Ovary (tissue), 9 donors: ENCODE measurements around the gene UGDH. TPM values are rescaled to one million over a fixed set of nuclear protein-coding genes. Genes with fewer than 3 reads are reported as not detected.
A peak's percentile ranks its signal among the peaks of the same experiment; 100 is the strongest.

Experiments used
- DNase-seq, 5 donors: peaks; one replicate each; pipeline ENCODE4 v3.0.0-alpha.2; 2019 to 2020
- H3K27ac ChIP-seq, 2 donors: fragments of 200-600 bp; one replicate each; pipeline versions ENCODE4 v1.5.1 to v1.8.0; 2019 to 2022
- H3K27me3 ChIP-seq: fragments of 200-600 bp; one replicate; pipeline ENCODE4 v1.8.0; 2022
- H3K36me3 ChIP-seq: fragments of 200-600 bp; sonication (generic); one replicate; pipeline ENCODE4 v1.5.1; 2019
- H3K4me1 ChIP-seq: one replicate; pipeline ENCODE4 v1.8.1; 2013; ENCODE audit warnings: mild to moderate bottlenecking, moderate library complexity; ENCODE audit not compliant: insufficient read depth
- H3K4me3 ChIP-seq: fragments of 200-600 bp; sonication (generic); one replicate; pipeline ENCODE4 v1.5.1; 2017
- H3K9me3 ChIP-seq, 2 donors: fragments of 200-600 bp in 1 of 2; sonication (generic) in 1 of 2; one replicate each; pipeline versions ENCODE4 v1.5.1 to v1.8.1; 2013 to 2019; ENCODE audit warnings: mild to moderate bottlenecking in 1 of 2, moderate library complexity in 1 of 2
- EP300 ChIP-seq: sonication (generic); formaldehyde crosslinking; IDR thresholded peaks from one replicate; pipeline ENCODE4 v1.6.1; 2017; ENCODE audit warnings: antibody characterized with exemption
- POLR2A ChIP-seq: fragments of 450-650 bp; IDR thresholded peaks from one replicate; pipeline ENCODE4 v1.6.1; 2017; ENCODE audit warnings: antibody characterized with exemption, mild to moderate bottlenecking, moderate library complexity
- WGBS, 3 donors: extraction: QIAGEN DNeasy Blood & Tissue Kit in 1 of 3; methylation state at CpG; one replicate each; pipeline versions ENCODE4 v1.1.5 to v1.1.7; 2013 to 2017; 5-methylcytosine and 5-hydroxymethylcytosine counted together
- intact Hi-C, 4 donors: fragments of 100-400 bp; cut with DNase I; formaldehyde crosslinking; loops; one replicate each; pipeline versions ENCODE4 v1.11.0 to v1.15.1; 2022 to 2023
- polyA plus RNA-seq, 2 donors: library from polyadenylated mRNA; stranded (reverse); fragments of 200-250 nt in 1 of 2; fragments of 350-450 nt in 1 of 2; fragmentation: Illumina TruSeq in 1 of 2; extraction: RNeasy Lipid Tissue Mini Kit (QIAGEN cat#74804) in 1 of 2; gene quantifications; one replicate each; pipeline ENCODE4 v1.2.3, GENCODE V29; 2013 to 2014
- total RNA-seq, 7 donors: library from RNA; depleted of rRNA in 2 of 7; stranded (reverse); fragments of >200 nt in 2 of 7; fragmentation: NEBNext Ultra II Directional in 3 of 7; extraction: Animal tissue kit (Norgen Biotek cat#: 25700) in 3 of 7; gene quantifications; one replicate each; pipeline versions ENCODE4 v1.1.0 to v1.2.4, GENCODE V29; 2016 to 2023
- TF ChIP-seq, protein P1 (sequence below), 3 donors: fragments of 450-650 bp in 2 of 3; fragments of 200-600 bp in 1 of 3; IDR thresholded peaks; one replicate each; pipeline versions ENCODE4 v1.5.1 to v1.8.0; 2016 to 2022; ENCODE audit warnings: antibody characterized with exemption in 3 of 3, mild to moderate bottlenecking in 1 of 3
- donor health status: DM: no; HTN: no; CAD: no; lungs with moderate emphysema.
- donor health status: DM: no; HTN: no; CAD: no.
- donor health status: Bipolar disorder and iron deficiency.
- donor health status: DM: yes; HTN: yes; CAD: no.
- donor health status: DM: no; HTN: no; CAD: no.
- donor health status: DM: yes; HTN: yes; CAD: no.

The UGDH gene
- total and polyA plus RNA-seq, 9 donors, result 18.3 to 106 (median 66.4) TPM

DNA sequence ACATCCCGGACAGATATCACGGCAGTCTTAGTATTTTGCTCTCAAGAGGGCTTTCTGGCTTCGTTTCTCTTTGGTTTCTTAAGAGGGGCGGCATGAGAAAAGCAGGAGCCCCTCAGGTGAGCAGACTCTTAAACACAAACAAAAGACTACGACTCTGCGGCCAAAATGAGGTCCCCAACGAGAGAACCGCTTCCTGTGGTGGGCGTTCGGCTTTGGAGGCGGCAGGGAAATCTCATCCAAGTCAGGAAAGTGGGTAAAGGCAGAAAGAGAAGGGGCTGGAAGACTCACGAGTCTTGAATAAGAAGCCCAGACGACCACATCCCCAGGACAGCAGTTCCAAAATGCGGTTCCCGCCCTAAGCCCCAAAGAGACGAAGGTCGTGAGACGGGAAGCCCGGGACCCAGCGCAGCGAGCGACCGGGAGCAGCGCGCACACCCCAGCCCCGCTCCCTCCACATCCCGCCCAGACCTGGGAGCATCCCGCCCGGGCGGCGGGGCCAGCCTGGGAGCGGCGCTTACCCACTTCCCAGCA is 409 bp downstream of the UGDH start:
- intact Hi-C loops, result loop anchor here (2.0 to 10.0 kb wide), 3 partner anchors 108 to 112 kb away; partner anchors contain the start of gene SMIM14 (in 4 of the 4)

DNA sequence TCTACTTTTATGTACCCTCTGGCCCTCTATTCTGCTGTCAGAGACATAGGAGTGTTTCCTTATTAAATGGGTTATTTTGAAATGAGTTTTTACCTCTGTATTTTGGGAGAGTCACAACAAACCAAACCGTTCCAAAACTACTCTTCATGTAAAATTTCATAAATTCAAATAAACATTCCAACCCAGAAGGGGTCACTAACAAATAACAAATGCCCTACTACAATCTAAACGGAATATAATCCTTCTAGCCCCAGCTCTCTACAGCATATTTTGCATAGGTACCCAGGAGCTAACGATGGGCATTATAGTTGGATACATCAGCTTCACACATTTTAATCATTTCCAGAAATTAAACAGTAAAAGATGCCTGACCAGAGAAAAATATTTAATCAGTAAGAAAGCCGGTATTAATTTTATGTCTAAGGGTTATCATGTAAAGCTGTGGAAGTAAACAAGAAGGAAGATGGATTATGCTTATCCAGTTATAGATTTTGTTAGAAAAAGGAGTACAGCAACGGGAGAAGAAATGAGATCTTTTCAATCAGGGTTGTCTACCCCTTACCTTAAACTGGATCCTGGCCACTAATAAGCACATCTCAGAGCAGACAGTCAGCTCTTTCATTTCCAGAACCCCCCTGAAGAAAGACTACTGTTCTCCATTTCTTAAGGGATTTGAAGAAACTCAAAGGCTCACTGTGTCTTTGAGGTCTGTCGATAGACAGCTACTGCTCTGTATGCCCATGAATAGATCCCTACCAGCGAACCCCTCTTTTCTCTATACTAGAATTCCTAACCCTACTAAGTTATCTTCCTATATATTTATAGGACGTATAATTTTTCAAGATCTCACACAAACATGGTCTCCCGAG is 1.2 kb downstream of the UGDH start:
- Histone ChIP-seq H3K9me3 (no peaks in the 10 kb centered on the region), H3K4me3 (peak overlapping the region; percentile 79), H3K36me3 (no peaks in the 10 kb centered on the region), H3K4me1 (peaks cover 7% of the 10 kb centered on the region), H3K27ac (peak overlapping the region; percentile 66 to 95), H3K27me3 (no peaks in the 10 kb centered on the region)
- WGBS, 3 donors, result 3 to 5% (median 5%) methylated on average over 9 of the region's 9 CpGs
- intact Hi-C loops, result loop anchor here (2.0 to 10.0 kb wide), 3 partner anchors 109 to 113 kb away; partner anchors contain the start of gene SMIM14 (in 4 of the 4)
- no peak for DNase-seq
- TF ChIP-seq EP300 (no peak), POLR2A (no peak)
- TF ChIP-seq, protein P1, sequence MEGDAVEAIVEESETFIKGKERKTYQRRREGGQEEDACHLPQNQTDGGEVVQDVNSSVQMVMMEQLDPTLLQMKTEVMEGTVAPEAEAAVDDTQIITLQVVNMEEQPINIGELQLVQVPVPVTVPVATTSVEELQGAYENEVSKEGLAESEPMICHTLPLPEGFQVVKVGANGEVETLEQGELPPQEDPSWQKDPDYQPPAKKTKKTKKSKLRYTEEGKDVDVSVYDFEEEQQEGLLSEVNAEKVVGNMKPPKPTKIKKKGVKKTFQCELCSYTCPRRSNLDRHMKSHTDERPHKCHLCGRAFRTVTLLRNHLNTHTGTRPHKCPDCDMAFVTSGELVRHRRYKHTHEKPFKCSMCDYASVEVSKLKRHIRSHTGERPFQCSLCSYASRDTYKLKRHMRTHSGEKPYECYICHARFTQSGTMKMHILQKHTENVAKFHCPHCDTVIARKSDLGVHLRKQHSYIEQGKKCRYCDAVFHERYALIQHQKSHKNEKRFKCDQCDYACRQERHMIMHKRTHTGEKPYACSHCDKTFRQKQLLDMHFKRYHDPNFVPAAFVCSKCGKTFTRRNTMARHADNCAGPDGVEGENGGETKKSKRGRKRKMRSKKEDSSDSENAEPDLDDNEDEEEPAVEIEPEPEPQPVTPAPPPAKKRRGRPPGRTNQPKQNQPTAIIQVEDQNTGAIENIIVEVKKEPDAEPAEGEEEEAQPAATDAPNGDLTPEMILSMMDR (IDR thresholded peaks at IDR 0.05), result no peak

More for the DNA sequence above, 409 bp downstream of the UGDH start:
- peaks cover 7% of the 10 kb centered on the region for H3K4me1 ChIP-seq
- 0% methylated on average over 30 to 33 of the region's 33 CpGs for WGBS, 3 donors
- no peaks in the 10 kb centered on the region for H3K36me3 ChIP-seq
- H3K27me3 ChIP-seq, result no peaks in the 10 kb centered on the region
- peak overlapping the region; percentile 79 for H3K4me3 ChIP-seq
- TF ChIP-seq POLR2A (no peak), EP300 (peak; percentile 21)
- H3K9me3 ChIP-seq, result no peaks in the 10 kb centered on the region
- peak overlapping the region; percentile 66 to 95 for H3K27ac ChIP-seq
- no peak for DNase-seq

DNA sequence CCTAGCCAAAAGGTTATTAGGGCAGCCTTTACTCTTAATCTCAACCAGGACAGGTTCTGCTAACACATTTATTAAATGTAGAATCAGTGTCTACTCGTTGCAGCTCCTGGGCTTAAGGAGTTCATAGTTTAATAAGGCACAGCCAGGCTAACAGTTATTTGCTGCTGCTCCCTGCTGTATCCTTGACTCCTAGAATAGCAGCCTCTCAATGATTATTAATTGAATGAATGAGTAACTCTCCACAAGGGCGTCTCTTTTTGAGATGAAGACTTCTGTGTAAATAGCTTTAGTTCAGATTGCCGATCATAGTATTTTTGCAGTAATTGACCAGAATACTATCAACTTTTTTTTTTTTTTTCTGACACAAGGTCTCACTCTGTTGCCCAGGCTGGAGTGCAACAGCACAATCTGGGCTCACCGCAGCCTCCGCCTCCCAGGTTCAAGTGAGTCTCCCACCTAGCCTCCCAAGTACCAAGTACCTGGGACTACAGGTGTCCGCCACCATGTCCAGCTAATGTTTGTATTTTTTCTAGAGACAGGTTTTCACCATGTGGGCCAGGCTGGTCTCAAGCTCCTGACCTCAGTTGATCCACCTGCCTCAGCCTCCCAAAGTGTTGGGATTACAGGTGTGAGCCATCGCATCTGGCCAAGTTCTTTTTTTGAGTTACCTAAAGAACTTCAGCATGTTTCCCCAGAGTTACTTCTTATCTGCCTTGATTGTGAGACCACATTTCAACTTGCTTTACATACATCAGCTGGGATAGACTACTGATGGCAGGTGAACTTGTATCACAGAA is 2.9 kb downstream of the UGDH start:
- intact Hi-C loops, result loop anchor here in 2 of 4 donors (10.0 kb wide), 1 partner anchor 110 kb away; the partner anchor contains the start of gene SMIM14 (in 2 of the 2)
- no peak overlapping the region for H3K4me3 ChIP-seq
- 79 to 82% (median 79%) methylated on average over 7 of the region's 7 CpGs for WGBS, 3 donors
- no peak for DNase-seq
- no peaks in the 10 kb centered on the region for H3K36me3 ChIP-seq
- TF ChIP-seq EP300 (no peak), POLR2A (no peak)
- TF ChIP-seq, protein P1 (IDR thresholded peaks at IDR 0.05), result no peak
- peaks cover 7% of the 10 kb centered on the region for H3K4me1 ChIP-seq
- H3K9me3 ChIP-seq, result no peaks in the 10 kb centered on the region
- H3K27me3 ChIP-seq, result no peaks in the 10 kb centered on the region
- H3K27ac ChIP-seq, result no peak overlapping the region

DNA sequence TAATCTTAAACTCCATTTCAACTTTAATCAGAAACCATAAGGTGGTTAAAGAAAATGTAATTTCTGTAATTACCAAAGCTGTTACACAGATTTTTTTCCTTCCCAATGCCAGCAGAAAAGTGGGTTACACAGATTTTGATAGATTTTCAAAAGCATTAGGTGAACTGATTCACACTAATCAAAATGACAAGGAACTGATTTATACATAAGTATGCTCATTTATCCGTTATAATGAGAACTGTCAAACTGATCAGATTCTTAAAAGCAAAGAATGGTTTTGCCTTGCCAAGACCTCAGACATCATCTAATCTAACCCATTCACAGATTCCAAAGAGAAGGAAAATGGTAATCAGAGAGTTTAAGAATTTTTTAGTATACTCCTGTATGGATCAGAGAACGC is 5.2 kb downstream of the UGDH start:
- H3K4me1 ChIP-seq, result peaks cover 2% of the 10 kb centered on the region
- intact Hi-C loops, result loop anchor here in 2 of 4 donors (10.0 kb wide), 1 partner anchor 113 kb away; the partner anchor contains the start of gene SMIM14 (in 2 of the 2)
- no peaks in the 10 kb centered on the region for H3K9me3 ChIP-seq
- WGBS, 3 donors, result 36 to 90% (median 86%) methylated on average over 2 of the region's 2 CpGs
- TF ChIP-seq, protein P1 (IDR thresholded peaks at IDR 0.05), result no peak
- TF ChIP-seq POLR2A (no peak), EP300 (no peak)
- no peak for DNase-seq
- no peak overlapping the region for H3K27ac ChIP-seq
- H3K27me3 ChIP-seq, result no peaks in the 10 kb centered on the region
- H3K36me3 ChIP-seq, result no peaks in the 10 kb centered on the region
- H3K4me3 ChIP-seq, result no peak overlapping the region
